ENCODE data around the gene PSMD7.
A peak's percentile ranks its signal among the peaks of the same experiment; 100 is the strongest.

The PSMD7 gene

GRCh38 chr16:74296432-74297144 is at the start of gene PSMD7:
Gene PSMD7 (plus strand): TSS chr16:74296814. CDS start chr16:74296915, 101 bp downstream.
- peak within 1 kb of the TSS; percentile 97 for H3K9ac ChIP-seq (ENCODE audit: low read length)
- peak within 1 kb of the TSS; percentile 95 for H3K27ac ChIP-seq (ENCODE audit: low read depth, low read length)
- H3K4me1 ChIP-seq (ENCODE audit: control insufficient read depth, insufficient read depth, low read length) = peaks cover 9% of the 10 kb centered on the region
- H3K27me3 ChIP-seq (ENCODE audit: control insufficient read depth, insufficient read depth, low read length) = no peaks in the 10 kb centered on the region
- peaks cover 36% of the 10 kb centered on the region for H3K36me3 ChIP-seq (ENCODE audit: control insufficient read depth, insufficient read depth, low read length)
- peak within 1 kb of the TSS; percentile 97 for H3K4me3 ChIP-seq (ENCODE audit: low read depth, low read length)
- H3K9me3 ChIP-seq (ENCODE audit: control insufficient read depth, insufficient read depth, low read depth, low read length) = peaks cover 3% of the 10 kb centered on the region; the same call in 1 of the 2 replicates

DNA sequence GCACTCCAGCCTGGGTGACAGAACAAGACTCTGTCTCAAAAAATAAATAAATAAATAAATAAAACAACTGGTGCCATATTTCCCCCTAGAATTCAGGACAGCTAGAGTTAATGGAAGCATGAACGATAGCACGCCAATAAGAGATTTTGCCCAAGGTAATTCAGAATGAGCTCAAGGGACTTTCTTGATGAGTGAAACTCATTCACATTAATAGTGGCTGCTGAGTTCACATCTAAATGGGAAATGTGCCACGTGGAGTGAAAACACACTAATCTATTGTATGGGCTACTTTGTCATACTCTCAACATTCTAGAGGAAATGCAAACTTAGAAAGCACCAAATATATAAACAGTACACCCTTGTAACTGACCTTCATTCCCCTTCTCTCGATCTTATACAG is 47.4 kb upstream of the PSMD7 start:
- Histone ChIP-seq H3K4me3 (ENCODE audit: low read depth, low read length) (no peak overlapping the region), H3K9me3 (ENCODE audit: control insufficient read depth, insufficient read depth, low read depth, low read length) (no peaks in the 10 kb centered on the region), H3K36me3 (ENCODE audit: control insufficient read depth, insufficient read depth, low read length) (no peaks in the 10 kb centered on the region), H3K27me3 (ENCODE audit: control insufficient read depth, insufficient read depth, low read length) (no peaks in the 10 kb centered on the region), H3K4me1 (ENCODE audit: control insufficient read depth, insufficient read depth, low read length) (peaks cover 4% of the 10 kb centered on the region; the same call in 1 of the 2 replicates), H3K9ac (ENCODE audit: low read length) (no peak overlapping the region), H3K27ac (ENCODE audit: low read depth, low read length) (no peak overlapping the region)

GRCh38 chr16:74249846-74250245 is 46.8 kb upstream of the PSMD7 start:
- Histone ChIP-seq H3K9ac (ENCODE audit: low read length) (no peak overlapping the region), H3K4me1 (ENCODE audit: control insufficient read depth, insufficient read depth, low read length) (peaks cover 4% of the 10 kb centered on the region; the same call in 1 of the 2 replicates), H3K9me3 (ENCODE audit: control insufficient read depth, insufficient read depth, low read depth, low read length) (no peaks in the 10 kb centered on the region), H3K27me3 (ENCODE audit: control insufficient read depth, insufficient read depth, low read length) (no peaks in the 10 kb centered on the region), H3K36me3 (ENCODE audit: control insufficient read depth, insufficient read depth, low read length) (no peaks in the 10 kb centered on the region), H3K4me3 (ENCODE audit: low read depth, low read length) (no peak overlapping the region), H3K27ac (ENCODE audit: low read depth, low read length) (no peak overlapping the region)

GRCh38 chr16:74252329-74252728 is 44.3 kb upstream of the PSMD7 start:
- Histone ChIP-seq H3K36me3 (ENCODE audit: control insufficient read depth, insufficient read depth, low read length) (no peaks in the 10 kb centered on the region), H3K9ac (ENCODE audit: low read length) (no peak overlapping the region), H3K27ac (ENCODE audit: low read depth, low read length) (no peak overlapping the region), H3K27me3 (ENCODE audit: control insufficient read depth, insufficient read depth, low read length) (no peaks in the 10 kb centered on the region), H3K4me1 (ENCODE audit: control insufficient read depth, insufficient read depth, low read length) (peaks cover 4% of the 10 kb centered on the region; the same call in 1 of the 2 replicates), H3K4me3 (ENCODE audit: low read depth, low read length) (no peak overlapping the region), H3K9me3 (ENCODE audit: control insufficient read depth, insufficient read depth, low read depth, low read length) (no peaks in the 10 kb centered on the region)

- H3K27me3 ChIP-seq (ENCODE audit: control insufficient read depth, insufficient read depth, low read length) = no peaks in the 10 kb centered on the region
- no peaks in the 10 kb centered on the region for H3K9me3 ChIP-seq (ENCODE audit: control insufficient read depth, insufficient read depth, low read depth, low read length)
- H3K4me3 ChIP-seq (ENCODE audit: low read depth, low read length) = no peak overlapping the region
Observed at GRCh38 chr16:74253161-74253938, 43.3 kb upstream of the PSMD7 start.

DNA sequence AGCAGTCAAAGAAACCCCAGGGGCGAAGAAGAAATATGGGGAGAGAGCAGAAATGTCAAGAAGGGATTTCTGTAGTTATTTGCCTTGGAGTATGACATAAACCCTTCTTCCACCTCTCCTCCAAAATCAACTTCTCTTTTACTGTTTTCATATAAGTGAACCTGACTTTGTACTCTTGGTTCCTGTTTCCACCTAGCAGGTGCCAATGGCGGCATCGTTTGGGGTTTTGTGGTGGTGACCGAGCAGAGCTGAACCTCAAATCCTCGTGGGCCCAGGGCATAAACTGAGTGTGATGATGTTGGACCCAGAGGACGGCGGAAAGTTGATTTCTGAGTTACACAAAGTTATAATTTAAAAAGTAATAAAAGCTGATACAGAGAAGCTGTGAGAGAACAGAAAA is 39.6 kb upstream of the PSMD7 start:
- no peak overlapping the region for H3K27ac ChIP-seq (ENCODE audit: low read depth, low read length)
- no peak overlapping the region for H3K4me3 ChIP-seq (ENCODE audit: low read depth, low read length)
- no peaks in the 10 kb centered on the region for H3K27me3 ChIP-seq (ENCODE audit: control insufficient read depth, insufficient read depth, low read length)
- H3K4me1 ChIP-seq (ENCODE audit: control insufficient read depth, insufficient read depth, low read length) = peaks cover 4% of the 10 kb centered on the region; the same call in 1 of the 2 replicates
- no peaks in the 10 kb centered on the region for H3K9me3 ChIP-seq (ENCODE audit: control insufficient read depth, insufficient read depth, low read depth, low read length)
- H3K36me3 ChIP-seq (ENCODE audit: control insufficient read depth, insufficient read depth, low read length) = no peaks in the 10 kb centered on the region
- H3K9ac ChIP-seq (ENCODE audit: low read length) = no peak overlapping the region

More at GRCh38 chr16:74253161-74253938, 43.3 kb upstream of the PSMD7 start:
- Histone ChIP-seq H3K27ac (ENCODE audit: low read depth, low read length) (no peak overlapping the region), H3K4me1 (ENCODE audit: control insufficient read depth, insufficient read depth, low read length) (peaks cover 4% of the 10 kb centered on the region; the same call in 1 of the 2 replicates), H3K9ac (ENCODE audit: low read length) (no peak overlapping the region), H3K36me3 (ENCODE audit: control insufficient read depth, insufficient read depth, low read length) (no peaks in the 10 kb centered on the region)

GRCh38 chr16:74261068-74261467 is 35.5 kb upstream of the PSMD7 start:
- H3K27ac ChIP-seq (ENCODE audit: low read depth, low read length) = no peak overlapping the region
- no peak overlapping the region for H3K4me3 ChIP-seq (ENCODE audit: low read depth, low read length)
- H3K9me3 ChIP-seq (ENCODE audit: control insufficient read depth, insufficient read depth, low read depth, low read length) = no peaks in the 10 kb centered on the region
- H3K9ac ChIP-seq (ENCODE audit: low read length) = no peak overlapping the region
- H3K4me1 ChIP-seq (ENCODE audit: control insufficient read depth, insufficient read depth, low read length) = no peaks in the 10 kb centered on the region
- H3K36me3 ChIP-seq (ENCODE audit: control insufficient read depth, insufficient read depth, low read length) = no peaks in the 10 kb centered on the region
- no peaks in the 10 kb centered on the region for H3K27me3 ChIP-seq (ENCODE audit: control insufficient read depth, insufficient read depth, low read length)

DNA sequence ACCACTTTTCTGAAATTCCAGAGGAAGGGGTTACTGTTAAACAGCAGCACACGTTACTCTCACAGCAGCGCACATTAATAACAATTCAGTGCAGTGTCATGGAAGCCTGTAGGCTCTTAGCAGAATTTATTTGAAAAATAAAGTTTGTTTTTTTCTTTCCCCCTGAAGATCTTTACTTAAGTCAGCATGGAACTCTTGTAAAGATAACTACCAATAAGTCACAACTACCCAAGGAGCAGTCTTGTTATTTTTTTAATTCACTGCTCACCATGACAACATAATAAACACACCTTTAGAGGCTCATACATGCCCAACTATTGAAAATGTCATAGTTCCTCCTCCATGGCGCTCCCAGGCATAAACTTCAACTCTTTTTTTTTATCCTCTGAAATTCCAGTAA is 31.8 kb upstream of the PSMD7 start:
- H3K9me3 ChIP-seq (ENCODE audit: control insufficient read depth, insufficient read depth, low read depth, low read length) = no peaks in the 10 kb centered on the region
- H3K4me1 ChIP-seq (ENCODE audit: control insufficient read depth, insufficient read depth, low read length) = no peaks in the 10 kb centered on the region
- no peak overlapping the region for H3K27ac ChIP-seq (ENCODE audit: low read depth, low read length)
- H3K27me3 ChIP-seq (ENCODE audit: control insufficient read depth, insufficient read depth, low read length) = no peaks in the 10 kb centered on the region
- no peaks in the 10 kb centered on the region for H3K36me3 ChIP-seq (ENCODE audit: control insufficient read depth, insufficient read depth, low read length)
- H3K9ac ChIP-seq (ENCODE audit: low read length) = no peak overlapping the region
- H3K4me3 ChIP-seq (ENCODE audit: low read depth, low read length) = no peak overlapping the region

DNA sequence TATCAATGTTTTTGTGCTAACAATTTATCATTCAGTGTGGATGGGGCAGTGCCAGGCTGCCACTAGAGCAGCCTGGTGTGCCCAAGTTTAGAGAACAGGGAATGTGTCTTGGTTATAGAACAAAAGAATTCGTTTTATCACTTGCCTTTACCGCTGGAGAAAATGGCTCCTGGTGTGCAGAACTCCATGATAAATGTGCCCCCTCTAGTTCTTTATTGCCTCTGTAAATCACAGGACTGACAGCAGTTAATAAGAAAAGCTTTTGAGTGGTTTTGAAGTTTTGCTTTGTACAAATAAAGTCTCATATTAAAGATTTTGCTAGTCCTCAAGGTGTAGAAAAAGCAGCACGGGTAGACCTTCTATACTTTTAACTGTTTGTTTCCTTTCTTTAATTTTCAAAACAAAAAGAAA is 28.2 kb upstream of the PSMD7 start:
- Histone ChIP-seq H3K9ac (ENCODE audit: low read length) (no peak overlapping the region), H3K27ac (ENCODE audit: low read depth, low read length) (no peak overlapping the region), H3K4me1 (ENCODE audit: control insufficient read depth, insufficient read depth, low read length) (no peaks in the 10 kb centered on the region), H3K27me3 (ENCODE audit: control insufficient read depth, insufficient read depth, low read length) (no peaks in the 10 kb centered on the region), H3K4me3 (ENCODE audit: low read depth, low read length) (no peak overlapping the region), H3K36me3 (ENCODE audit: control insufficient read depth, insufficient read depth, low read length) (no peaks in the 10 kb centered on the region), H3K9me3 (ENCODE audit: control insufficient read depth, insufficient read depth, low read depth, low read length) (0 out of 2 replicates have a peak, but pooled peaks cover 3% of the 10 kb centered on the region)

DNA sequence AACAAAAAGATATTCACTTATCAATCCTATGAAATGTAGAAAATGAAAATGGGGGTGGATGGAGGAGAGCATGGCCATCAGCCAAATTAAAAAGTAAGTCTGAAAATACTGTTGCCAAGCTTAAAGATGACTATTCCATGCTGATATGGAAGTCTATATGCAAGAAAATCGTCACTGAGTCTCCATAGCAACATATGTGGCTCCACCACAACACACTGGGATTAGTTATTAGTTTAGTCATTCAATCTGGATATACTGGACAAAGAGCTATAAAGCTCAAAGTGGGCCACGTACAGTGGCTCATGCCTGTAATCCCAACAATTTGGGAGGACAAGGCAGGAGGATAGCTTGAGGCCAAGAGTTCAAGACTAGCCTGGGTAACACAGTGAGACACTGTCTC is 24.7 kb upstream of the PSMD7 start:
- H3K27me3 ChIP-seq (ENCODE audit: control insufficient read depth, insufficient read depth, low read length) = no peaks in the 10 kb centered on the region
- H3K36me3 ChIP-seq (ENCODE audit: control insufficient read depth, insufficient read depth, low read length) = no peaks in the 10 kb centered on the region
- no peak overlapping the region for H3K27ac ChIP-seq (ENCODE audit: low read depth, low read length)
- H3K4me3 ChIP-seq (ENCODE audit: low read depth, low read length) = no peak overlapping the region
- 0 out of 2 replicates have a peak, but pooled peaks cover 3% of the 10 kb centered on the region for H3K9me3 ChIP-seq (ENCODE audit: control insufficient read depth, insufficient read depth, low read depth, low read length)
- peaks cover 5% of the 10 kb centered on the region; the same call in 1 of the 2 replicates for H3K4me1 ChIP-seq (ENCODE audit: control insufficient read depth, insufficient read depth, low read length)
- H3K9ac ChIP-seq (ENCODE audit: low read length) = no peak overlapping the region

Data from HUES6 (cell line).